Kidney (tissue), 14 donors: ENCODE data around the gene SIK3. TPM values are rescaled to one million over a fixed set of nuclear protein-coding genes. Genes with fewer than 3 reads are reported as not detected.

Source experiments
- DNase-seq, 5 donors: peaks; one replicate each; pipeline ENCODE4 v3.0.0-alpha.2; 2013 to 2020
- FAIRE-seq: peaks from 2 replicates; lab custom pipeline; 2012; peaks lifted over from hg19 to GRCh38; lab: Jason Lieb, UNC
- H3K27ac ChIP-seq, 2 donors: one replicate each; pipeline ENCODE4 v1.7.0; 2013; ENCODE audit warnings: low read depth in 2 of 2, low read length in 2 of 2, inconsistent platforms in 1 of 2
- H3K27me3 ChIP-seq: one replicate; pipeline ENCODE4 v1.7.1; 2013; ENCODE audit warnings: low read length, inconsistent platforms; ENCODE audit not compliant: control insufficient read depth, insufficient read depth
- H3K36me3 ChIP-seq, 3 donors: one replicate each; pipeline versions ENCODE4 v1.7.0 to v1.7.1; 2013; ENCODE audit warnings: low read length in 3 of 3, control low read depth in 1 of 3, inconsistent platforms in 1 of 3; ENCODE audit not compliant: insufficient read depth in 3 of 3, control insufficient read depth in 2 of 3
- H3K4me1 ChIP-seq, 3 donors: one replicate each; pipeline versions ENCODE4 v1.7.0 to v1.7.1; 2013; ENCODE audit warnings: low read length in 3 of 3, inconsistent platforms in 1 of 3, low read depth in 1 of 3; ENCODE audit not compliant: control insufficient read depth in 2 of 3, insufficient read depth in 2 of 3
- H3K4me3 ChIP-seq, 3 donors: one replicate each; pipeline versions ENCODE4 v1.7.0 to v1.8.1; 2013; ENCODE audit warnings: low read length in 3 of 3, control low read depth in 1 of 3, inconsistent platforms in 1 of 3
- H3K9ac ChIP-seq, 3 donors: one replicate each; pipeline versions ENCODE4 v1.7.0 to v1.7.1; 2013; ENCODE audit warnings: low read length in 3 of 3, control low read depth in 1 of 3, inconsistent platforms in 1 of 3
- H3K9me3 ChIP-seq, 3 donors: one replicate each; pipeline versions ENCODE4 v1.7.0 to v1.7.1; 2013; ENCODE audit warnings: low read length in 3 of 3, control low read depth in 1 of 3, inconsistent platforms in 1 of 3; ENCODE audit not compliant: control insufficient read depth in 2 of 3, insufficient read depth in 1 of 3
- CTCF ChIP-seq: IDR thresholded peaks from 3 replicates; pipeline ENCODE4 v1.5.1; 2012; ENCODE audit warnings: mild to moderate bottlenecking, moderate library complexity, borderline replicate concordance; ENCODE audit not compliant: insufficient read depth; ENCODE audit errors: extremely low read depth
- intact Hi-C: fragments of 100-400 bp; cut with DNase I; formaldehyde crosslinking; loops from one replicate; pipeline ENCODE4 v1.11.1; 2022
- polyA plus RNA-seq: library from polyadenylated mRNA; stranded (reverse); fragments of 350-450 nt; fragmentation: Illumina TruSeq; extraction: RNeasy Lipid Tissue Mini Kit (QIAGEN cat#74804); gene quantifications from one replicate; pipeline ENCODE4 v1.2.3, GENCODE V29; 2014; ENCODE audit warnings: low read depth, low replicate concordance; ENCODE audit not compliant: insufficient read depth
- total RNA-seq: library from RNA; stranded (reverse); fragmentation: NEBNext Ultra II Directional; extraction: Animal tissue kit (Norgen Biotek cat#: 25700); gene quantifications from one replicate; pipeline ENCODE4 v1.2.1, GENCODE V29; 2021
- donor health status: control.
- donor health status: control.
- donor health status: control.
- donor health status: control.
- donor health status: control.
- donor health status: DM: yes; HTN: yes; CAD: no.
- donor health status: Normal renal cell carcinoma (clear cell type).

SIK3 gene
- total and polyA plus RNA-seq, 2 donors from 2014 or later: 12.3 to 50.7 TPM

GRCh38 chr11:116826751-116827431, 271.3 kb downstream of the SIK3 start:
- DNase-seq (no peak), FAIRE-seq (no peak)
- intact Hi-C loops: no loop called here
- H3K27ac ChIP-seq: no peak overlapping the region
- H3K4me1 ChIP-seq: no peaks in the 10 kb centered on the region
- H3K9ac ChIP-seq: no peak overlapping the region
- TF ChIP-seq CTCF: no peak
- no peaks in the 10 kb centered on the region for H3K27me3 ChIP-seq
- H3K9me3 ChIP-seq: no peaks in the 10 kb centered on the region
- H3K4me3 ChIP-seq: no peak overlapping the region
- H3K36me3 ChIP-seq: no peaks in the 10 kb centered on the region

- H3K9ac ChIP-seq: no peak overlapping the region
- H3K4me3 ChIP-seq: no peak overlapping the region
Observed at GRCh38 chr11:116825854-116826750, 272.1 kb downstream of the SIK3 start.

GRCh38 chr11:116825434-116825833, 272.8 kb downstream of the SIK3 start:
- intact Hi-C loops: no loop called here
- DNase-seq (no peak), FAIRE-seq (no peak)
- no peaks in the 10 kb centered on the region for H3K36me3 ChIP-seq
- no peaks in the 10 kb centered on the region for H3K27me3 ChIP-seq
- no peak overlapping the region for H3K9ac ChIP-seq
- no peak overlapping the region for H3K27ac ChIP-seq
- no peak overlapping the region for H3K4me3 ChIP-seq
- no peaks in the 10 kb centered on the region for H3K9me3 ChIP-seq
- H3K4me1 ChIP-seq: no peaks in the 10 kb centered on the region
- TF ChIP-seq CTCF: no peak

More at GRCh38 chr11:116825854-116826750, 272.1 kb downstream of the SIK3 start:
- Histone ChIP-seq H3K9me3 (no peaks in the 10 kb centered on the region), H3K27ac (no peak overlapping the region), H3K4me1 (no peaks in the 10 kb centered on the region), H3K36me3 (no peaks in the 10 kb centered on the region), H3K27me3 (no peaks in the 10 kb centered on the region)
- DNase-seq (no peak), FAIRE-seq (no peak)
- intact Hi-C loops: no loop called here
- no peak for TF ChIP-seq CTCF
